Measurements from ENCODE around the gene HSDL2. TPM values are rescaled to one million over a fixed set of nuclear protein-coding genes. Genes with fewer than 3 reads are reported as not detected.
"Not testable (repeated sequence)": the region's sequence is repeated elsewhere in the genome, so short reads cannot be mapped to it uniquely, and the experiment has no call there.

The HSDL2 gene
- total and polyA plus RNA-seq, 10 of the 15 experiments (the other 5 are each of a cell fraction or from before 2014, with no cell fraction given), result 20.9 to 46.1 (median 27.0) TPM

- no peak for TF ChIP-seq IRF5 (IDR thresholded peaks at IDR 0.05; ENCODE audit: borderline replicate concordance)
- TF ChIP-seq ZNF207 (IDR thresholded peaks at IDR 0.05; ENCODE audit: borderline replicate concordance), result no peak
- TF ChIP-seq HSF1 (IDR thresholded peaks at IDR 0.05; ENCODE audit: low read depth, low read length), result no peak
- no peak for TF ChIP-seq SP1 (IDR thresholded peaks at IDR 0.05; ENCODE audit: low read depth, low read length)
- TF ChIP-seq CEBPZ (IDR thresholded peaks at IDR 0.05; ENCODE audit: low read depth, low read length), result no peak
- TF ChIP-seq BACH1 (IDR thresholded peaks at IDR 0.05; ENCODE audit: borderline replicate concordance), result no peak
Measured at GRCh38 chr9:112387115-112387514, 7.2 kb downstream of the HSDL2 start (continued).

- CTCF ChIA-PET; RAD21 ChIA-PET (ENCODE audit: unreplicated experiment); ATAC-seq; H3K9me3 ChIP-seq (replicated peaks; ENCODE audit: control insufficient read depth, insufficient read depth, low read length); H3K9ac ChIP-seq (ENCODE audit: control insufficient read depth, insufficient read depth, low read length); H3K79me2 ChIP-seq (ENCODE audit: control insufficient read depth, insufficient read depth, low read length); BruUV-seq (replicated peaks); H3K4me1 ChIP-seq (ENCODE audit: control insufficient read depth, insufficient read depth, low read length); H3K27me3 ChIP-seq (replicated peaks in 1 of 2; ENCODE audit: control insufficient read depth in 2 of 2, insufficient read depth in 2 of 2, low read length in 1 of 2); H3K27ac ChIP-seq (ENCODE audit: control insufficient read depth, insufficient read depth); H3K4me2 ChIP-seq (ENCODE audit: control insufficient read depth, insufficient read depth); H2AFZ ChIP-seq (ENCODE audit: control insufficient read depth, low read depth, low read length); DNase-seq (ENCODE audit: low read depth, low spot score); H3K4me3 ChIP-seq; intact Hi-C loops (cut with micrococcal nuclease; ENCODE audit: unreplicated experiment); H4K20me1 ChIP-seq (ENCODE audit: control insufficient read depth, insufficient read depth); H3K36me3 ChIP-seq (ENCODE audit: control insufficient read depth in 2 of 2, insufficient read depth in 2 of 2, low read length in 1 of 2); in situ Hi-C loops (cut with MboI); FAIRE-seq: not testable (repeated sequence)
- POLR2A ChIA-PET, result interaction anchor here (0.8 kb wide), 1 partner anchor 11 kb away, joined by 3 read pairs; no protein-coding TSS in a partner anchor
- SMC1A ChIA-PET (ENCODE audit: uncharacterized antibody, unreplicated experiment), result interaction anchor here (1.5 kb wide), 1 partner anchor 11 kb away, joined by 3 read pairs; no protein-coding TSS in a partner anchor
- 98% methylated on average over 3 of the region's 3 CpGs for WGBS (ENCODE audit: insufficient coverage, insufficient replicate concordance, low lambda C conversion rate, missing lambda C conversion rate)
Measured at GRCh38 chr9:112389897-112390296, 10.0 kb downstream of the HSDL2 start.

GRCh38 chr9:112391936-112392560 lies 12.1 kb downstream of the HSDL2 start:
- in situ Hi-C loops (cut with MboI); H3K4me2 ChIP-seq (ENCODE audit: control insufficient read depth, insufficient read depth); SMC1A ChIA-PET (ENCODE audit: uncharacterized antibody, unreplicated experiment); H3K9ac ChIP-seq (ENCODE audit: control insufficient read depth, insufficient read depth, low read length); CTCF ChIA-PET; H3K27me3 ChIP-seq (replicated peaks in 1 of 2; ENCODE audit: control insufficient read depth in 2 of 2, insufficient read depth in 2 of 2, low read length in 1 of 2); DNase-seq (ENCODE audit: low read depth, low spot score); H4K20me1 ChIP-seq (ENCODE audit: control insufficient read depth, insufficient read depth); H3K4me1 ChIP-seq (ENCODE audit: control insufficient read depth, insufficient read depth, low read length); H3K4me3 ChIP-seq; RAD21 ChIA-PET (ENCODE audit: unreplicated experiment); ATAC-seq; H2AFZ ChIP-seq (ENCODE audit: control insufficient read depth, low read depth, low read length); H3K79me2 ChIP-seq (ENCODE audit: control insufficient read depth, insufficient read depth, low read length); BruUV-seq (replicated peaks); H3K27ac ChIP-seq (ENCODE audit: control insufficient read depth, insufficient read depth); H3K36me3 ChIP-seq (ENCODE audit: control insufficient read depth in 2 of 2, insufficient read depth in 2 of 2, low read length in 1 of 2); FAIRE-seq; intact Hi-C loops (cut with micrococcal nuclease; ENCODE audit: unreplicated experiment); H3K9me3 ChIP-seq (replicated peaks; ENCODE audit: control insufficient read depth, insufficient read depth, low read length): not testable (repeated sequence)
- WGBS (ENCODE audit: insufficient coverage, insufficient replicate concordance, low lambda C conversion rate, missing lambda C conversion rate), result 84% methylated on average over 4 of the region's 4 CpGs
- POLR2A ChIA-PET, result interaction anchor here (0.6 to 0.7 kb wide), 2 partner anchors 20 to 325 kb away, joined by 3 read pairs; no protein-coding TSS in a partner anchor
